Nephron progenitor cell (in vitro differentiated cells): ENCODE results near the gene TRMT6.

ENCODE experiments used
- DNase-seq: peaks from one replicate; pipeline ENCODE4 v3.0.0; 2021
- H3K27ac Mint-ChIP-seq: 2 replicates; pipeline ENCODE4 v1.8.0; 2021; ENCODE audit warnings: mild to moderate bottlenecking, moderate library complexity, mixed read lengths
- H3K27me3 Mint-ChIP-seq: 2 replicates; pipeline ENCODE4 v1.8.0; 2021; ENCODE audit warnings: mild to moderate bottlenecking, low read depth, mixed read lengths; ENCODE audit not compliant: poor library complexity
- H3K36me3 Mint-ChIP-seq: 2 replicates; pipeline ENCODE4 v1.8.0; 2021; ENCODE audit warnings: low read depth, mixed read lengths
- H3K4me1 Mint-ChIP-seq: 2 replicates; pipeline ENCODE4 v1.8.0; 2021; ENCODE audit warnings: mixed read lengths
- H3K4me3 Mint-ChIP-seq: 2 replicates; pipeline ENCODE4 v1.8.0; 2021; ENCODE audit warnings: mild to moderate bottlenecking, moderate library complexity, mixed read lengths
- H3K9me3 Mint-ChIP-seq: 2 replicates; pipeline ENCODE4 v1.8.0; 2021; ENCODE audit warnings: mild to moderate bottlenecking, moderate library complexity, mixed read lengths
- CTCF ChIP-seq: fragments of 200-600 bp; sonication (generic); IDR thresholded peaks from 2 replicates; pipeline ENCODE4 v1.5.0; 2021; ENCODE audit warnings: antibody characterized with exemption

TRMT6 gene

GRCh38 chr20:5950271-5951031 is at the start of gene TRMT6, which contains the start of gene MCM8:
Gene TRMT6 (minus strand): TSS chr20:5950533. CDS start chr20:5950405, 128 bp downstream.
Gene MCM8 (plus strand): TSS chr20:5950652. CDS start chr20:5952016, 1,364 bp downstream.
- DNase-seq: peak; percentile 96
- peak within 1 kb of the TSS; percentile 97 for H3K4me3 Mint-ChIP-seq
- H3K36me3 Mint-ChIP-seq: peaks cover 16% of the 10 kb centered on the region
- H3K9me3 Mint-ChIP-seq: no peaks in the 10 kb centered on the region
- peak within 1 kb of the TSS; percentile 99 for H3K27ac Mint-ChIP-seq
- TF ChIP-seq CTCF: no peak
- H3K4me1 Mint-ChIP-seq: peaks cover 31% of the 10 kb centered on the region
- H3K27me3 Mint-ChIP-seq: peaks cover 2% of the 10 kb centered on the region

- no peak for TF ChIP-seq CTCF
- Mint-ChIP-seq H3K27ac (no peak overlapping the region), H3K27me3 (no peaks in the 10 kb centered on the region), H3K4me3 (no peak overlapping the region), H3K36me3 (peaks cover 18% of the 10 kb centered on the region), H3K9me3 (no peaks in the 10 kb centered on the region), H3K4me1 (peaks cover 9% of the 10 kb centered on the region)
- no peak for DNase-seq
These were observed 49.5 kb upstream of the TRMT6 start for GRCh38 chr20:5999783-6000182.

- Mint-ChIP-seq H3K4me1 (peaks cover 4% of the 10 kb centered on the region), H3K9me3 (no peaks in the 10 kb centered on the region), H3K36me3 (peaks cover 18% of the 10 kb centered on the region), H3K4me3 (no peak overlapping the region), H3K27ac (peak overlapping the region; percentile 35), H3K27me3 (no peaks in the 10 kb centered on the region)
- no peak for DNase-seq
- no peak for TF ChIP-seq CTCF
These were observed 46.4 kb upstream of the TRMT6 start for GRCh38 chr20:5996765-5997164.

- no peak overlapping the region for H3K27ac Mint-ChIP-seq
- no peaks in the 10 kb centered on the region for H3K9me3 Mint-ChIP-seq
These were observed 41.5 kb upstream of the TRMT6 start for GRCh38 chr20:5991623-5992441.

GRCh38 chr20:5990946-5991345 is 40.6 kb upstream of the TRMT6 start:
- Mint-ChIP-seq H3K27me3 (no peaks in the 10 kb centered on the region), H3K27ac (peak overlapping the region; percentile 20), H3K9me3 (no peaks in the 10 kb centered on the region), H3K36me3 (peaks cover 37% of the 10 kb centered on the region), H3K4me3 (no peak overlapping the region), H3K4me1 (no peaks in the 10 kb centered on the region)
- TF ChIP-seq CTCF: no peak
- no peak for DNase-seq

More at GRCh38 chr20:5991623-5992441, 41.5 kb upstream of the TRMT6 start:
- H3K4me1 Mint-ChIP-seq: peaks cover 3% of the 10 kb centered on the region
- no peak for TF ChIP-seq CTCF
- H3K36me3 Mint-ChIP-seq: peaks cover 44% of the 10 kb centered on the region
- no peak overlapping the region for H3K4me3 Mint-ChIP-seq
- DNase-seq: no peak
- H3K27me3 Mint-ChIP-seq: no peaks in the 10 kb centered on the region
